ENCODE data around the gene TAS2R16.

TAS2R16 gene

GRCh38 chr7:122995600-122995999, at the start of gene TAS2R16:
Gene TAS2R16 (minus strand): TSS chr7:122995700. CDS start chr7:122995634, 66 bp downstream.
- H3K36me3 ChIP-seq (ENCODE audit: control insufficient read depth, insufficient read depth, low read length), result no peaks in the 10 kb centered on the region
- H3K9ac ChIP-seq (ENCODE audit: low read length), result no peak within 1 kb of the TSS
- no peaks in the 10 kb centered on the region for H3K27me3 ChIP-seq (ENCODE audit: control insufficient read depth, insufficient read depth, low read length)
- H3K9me3 ChIP-seq (ENCODE audit: control insufficient read depth, low read length), result no peaks in the 10 kb centered on the region
- H3K4me1 ChIP-seq (ENCODE audit: control insufficient read depth, insufficient read depth, low read length), result no peaks in the 10 kb centered on the region
- H3K4me3 ChIP-seq (ENCODE audit: low read length), result no peak within 1 kb of the TSS

- Histone ChIP-seq H3K27me3 (ENCODE audit: control insufficient read depth, insufficient read depth, low read length) (no peaks in the 10 kb centered on the region), H3K9ac (ENCODE audit: low read length) (no peak overlapping the region), H3K36me3 (ENCODE audit: control insufficient read depth, insufficient read depth, low read length) (no peaks in the 10 kb centered on the region), H3K4me3 (ENCODE audit: low read length) (no peak overlapping the region), H3K4me1 (ENCODE audit: control insufficient read depth, insufficient read depth, low read length) (no peaks in the 10 kb centered on the region), H3K9me3 (ENCODE audit: control insufficient read depth, low read length) (no peaks in the 10 kb centered on the region)
Observed at GRCh38 chr7:123043642-123044041, 48.1 kb upstream of the TAS2R16 start.

- no peaks in the 10 kb centered on the region for H3K4me1 ChIP-seq (ENCODE audit: control insufficient read depth, insufficient read depth, low read length)
- no peaks in the 10 kb centered on the region for H3K36me3 ChIP-seq (ENCODE audit: control insufficient read depth, insufficient read depth, low read length)
- H3K27me3 ChIP-seq (ENCODE audit: control insufficient read depth, insufficient read depth, low read length), result no peaks in the 10 kb centered on the region
Observed at GRCh38 chr7:123041101-123041500, 45.6 kb upstream of the TAS2R16 start.

GRCh38 chr7:123039269-123039668, 43.8 kb upstream of the TAS2R16 start:
- Histone ChIP-seq H3K4me1 (ENCODE audit: control insufficient read depth, insufficient read depth, low read length) (no peaks in the 10 kb centered on the region), H3K9ac (ENCODE audit: low read length) (no peak overlapping the region), H3K9me3 (ENCODE audit: control insufficient read depth, low read length) (no peaks in the 10 kb centered on the region), H3K27me3 (ENCODE audit: control insufficient read depth, insufficient read depth, low read length) (no peaks in the 10 kb centered on the region), H3K36me3 (ENCODE audit: control insufficient read depth, insufficient read depth, low read length) (no peaks in the 10 kb centered on the region), H3K4me3 (ENCODE audit: low read length) (no peak overlapping the region)

More at GRCh38 chr7:123041101-123041500, 45.6 kb upstream of the TAS2R16 start:
- no peak overlapping the region for H3K4me3 ChIP-seq (ENCODE audit: low read length)
- no peak overlapping the region for H3K9ac ChIP-seq (ENCODE audit: low read length)
- no peaks in the 10 kb centered on the region for H3K9me3 ChIP-seq (ENCODE audit: control insufficient read depth, low read length)

- Histone ChIP-seq H3K9me3 (ENCODE audit: control insufficient read depth, low read length) (no peaks in the 10 kb centered on the region), H3K27me3 (ENCODE audit: control insufficient read depth, insufficient read depth, low read length) (no peaks in the 10 kb centered on the region), H3K9ac (ENCODE audit: low read length) (no peak overlapping the region), H3K36me3 (ENCODE audit: control insufficient read depth, insufficient read depth, low read length) (no peaks in the 10 kb centered on the region), H3K4me3 (ENCODE audit: low read length) (no peak overlapping the region), H3K4me1 (ENCODE audit: control insufficient read depth, insufficient read depth, low read length) (no peaks in the 10 kb centered on the region)
Observed at GRCh38 chr7:123034106-123034505, 38.6 kb upstream of the TAS2R16 start.

GRCh38 chr7:123030631-123031030, 35.1 kb upstream of the TAS2R16 start:
- no peaks in the 10 kb centered on the region for H3K4me1 ChIP-seq (ENCODE audit: control insufficient read depth, insufficient read depth, low read length)
- H3K9me3 ChIP-seq (ENCODE audit: control insufficient read depth, low read length), result no peaks in the 10 kb centered on the region
- H3K36me3 ChIP-seq (ENCODE audit: control insufficient read depth, insufficient read depth, low read length), result no peaks in the 10 kb centered on the region
- no peaks in the 10 kb centered on the region for H3K27me3 ChIP-seq (ENCODE audit: control insufficient read depth, insufficient read depth, low read length)
- H3K4me3 ChIP-seq (ENCODE audit: low read length), result no peak overlapping the region
- no peak overlapping the region for H3K9ac ChIP-seq (ENCODE audit: low read length)

- Histone ChIP-seq H3K4me1 (ENCODE audit: control insufficient read depth, insufficient read depth, low read length) (no peaks in the 10 kb centered on the region), H3K27me3 (ENCODE audit: control insufficient read depth, insufficient read depth, low read length) (no peaks in the 10 kb centered on the region), H3K36me3 (ENCODE audit: control insufficient read depth, insufficient read depth, low read length) (no peaks in the 10 kb centered on the region), H3K9me3 (ENCODE audit: control insufficient read depth, low read length) (no peaks in the 10 kb centered on the region), H3K4me3 (ENCODE audit: low read length) (no peak overlapping the region), H3K9ac (ENCODE audit: low read length) (no peak overlapping the region)
Observed at GRCh38 chr7:123028339-123028738, 32.8 kb upstream of the TAS2R16 start.

GRCh38 chr7:123026251-123026650, 30.8 kb upstream of the TAS2R16 start:
- Histone ChIP-seq H3K4me3 (ENCODE audit: low read length) (no peak overlapping the region), H3K9me3 (ENCODE audit: control insufficient read depth, low read length) (no peaks in the 10 kb centered on the region), H3K4me1 (ENCODE audit: control insufficient read depth, insufficient read depth, low read length) (no peaks in the 10 kb centered on the region), H3K27me3 (ENCODE audit: control insufficient read depth, insufficient read depth, low read length) (no peaks in the 10 kb centered on the region), H3K36me3 (ENCODE audit: control insufficient read depth, insufficient read depth, low read length) (no peaks in the 10 kb centered on the region), H3K9ac (ENCODE audit: low read length) (no peak overlapping the region)

GRCh38 chr7:123024989-123025758, 29.7 kb upstream of the TAS2R16 start:
- no peaks in the 10 kb centered on the region for H3K27me3 ChIP-seq (ENCODE audit: control insufficient read depth, insufficient read depth, low read length)
- no peak overlapping the region for H3K9ac ChIP-seq (ENCODE audit: low read length)
- no peaks in the 10 kb centered on the region for H3K9me3 ChIP-seq (ENCODE audit: control insufficient read depth, low read length)
- H3K36me3 ChIP-seq (ENCODE audit: control insufficient read depth, insufficient read depth, low read length), result no peaks in the 10 kb centered on the region
- no peak overlapping the region for H3K4me3 ChIP-seq (ENCODE audit: low read length)
- H3K4me1 ChIP-seq (ENCODE audit: control insufficient read depth, insufficient read depth, low read length), result no peaks in the 10 kb centered on the region

GRCh38 chr7:123023126-123023525, 27.6 kb upstream of the TAS2R16 start:
- Histone ChIP-seq H3K36me3 (ENCODE audit: control insufficient read depth, insufficient read depth, low read length) (no peaks in the 10 kb centered on the region), H3K9ac (ENCODE audit: low read length) (no peak overlapping the region), H3K4me1 (ENCODE audit: control insufficient read depth, insufficient read depth, low read length) (no peaks in the 10 kb centered on the region), H3K27me3 (ENCODE audit: control insufficient read depth, insufficient read depth, low read length) (no peaks in the 10 kb centered on the region), H3K9me3 (ENCODE audit: control insufficient read depth, low read length) (no peaks in the 10 kb centered on the region), H3K4me3 (ENCODE audit: low read length) (no peak overlapping the region)

GRCh38 chr7:123022576-123022975, 27.1 kb upstream of the TAS2R16 start:
- Histone ChIP-seq H3K9ac (ENCODE audit: low read length) (no peak overlapping the region), H3K4me3 (ENCODE audit: low read length) (no peak overlapping the region), H3K36me3 (ENCODE audit: control insufficient read depth, insufficient read depth, low read length) (no peaks in the 10 kb centered on the region), H3K27me3 (ENCODE audit: control insufficient read depth, insufficient read depth, low read length) (no peaks in the 10 kb centered on the region), H3K9me3 (ENCODE audit: control insufficient read depth, low read length) (no peaks in the 10 kb centered on the region), H3K4me1 (ENCODE audit: control insufficient read depth, insufficient read depth, low read length) (no peaks in the 10 kb centered on the region)

- no peaks in the 10 kb centered on the region for H3K9me3 ChIP-seq (ENCODE audit: control insufficient read depth, low read length)
- H3K36me3 ChIP-seq (ENCODE audit: control insufficient read depth, insufficient read depth, low read length), result no peaks in the 10 kb centered on the region
- no peaks in the 10 kb centered on the region for H3K4me1 ChIP-seq (ENCODE audit: control insufficient read depth, insufficient read depth, low read length)
- H3K9ac ChIP-seq (ENCODE audit: low read length), result no peak overlapping the region
- H3K4me3 ChIP-seq (ENCODE audit: low read length), result no peak overlapping the region
- H3K27me3 ChIP-seq (ENCODE audit: control insufficient read depth, insufficient read depth, low read length), result no peaks in the 10 kb centered on the region
Observed at GRCh38 chr7:123012435-123012834, 16.9 kb upstream of the TAS2R16 start.

Measured in mucosa of stomach (tissue), 1 donor.